ENCODE measurements around the gene COL8A2.

COL8A2 gene

DNA sequence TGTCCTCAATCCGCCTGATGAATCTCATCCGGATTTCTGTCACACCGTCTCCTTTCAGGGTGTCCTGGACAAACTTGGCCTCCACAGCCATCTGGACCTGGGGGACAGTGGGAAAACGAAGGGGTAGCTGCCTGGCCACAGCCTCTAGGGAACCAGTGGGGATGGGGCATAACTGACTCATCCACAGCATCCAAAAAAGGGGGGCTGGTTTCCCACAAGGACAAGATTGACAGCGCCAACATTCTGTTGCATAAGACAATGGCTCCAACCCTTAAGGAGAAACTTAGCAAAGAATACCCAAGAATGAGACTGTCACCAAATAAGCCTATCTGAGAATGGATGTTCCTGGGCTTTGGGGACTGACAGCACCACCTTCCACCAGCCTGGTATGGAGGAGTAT lies 12.2 kb upstream of the COL8A2 start:
- in situ Hi-C loops (cut with MboI; ENCODE audit: low sequenced_read_pairs) = no loop called here

- in situ Hi-C loops (cut with MboI; ENCODE audit: low sequenced_read_pairs) = no loop called here
These were observed 11.5 kb upstream of the COL8A2 start for GRCh38 chr1:36136535-36136934.

- in situ Hi-C loops (cut with MboI; ENCODE audit: low sequenced_read_pairs) = no loop called here
These were observed 10.8 kb upstream of the COL8A2 start for GRCh38 chr1:36135796-36136195.

DNA sequence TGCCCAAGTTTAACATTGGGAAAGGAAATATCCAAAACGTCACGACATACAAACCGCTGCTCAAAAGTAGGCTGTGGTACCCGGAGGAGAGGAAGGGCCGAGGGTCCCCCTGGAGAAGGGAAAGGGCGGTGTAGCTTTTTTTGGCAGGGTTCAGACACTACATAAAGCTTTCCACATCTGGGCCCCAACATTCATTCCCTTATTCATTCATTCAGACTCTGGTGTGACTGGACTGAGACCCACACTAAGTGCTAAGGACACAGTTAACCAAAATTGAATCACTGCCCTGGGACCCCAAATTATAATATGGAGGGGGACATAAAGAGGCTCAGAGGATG lies 10.3 kb upstream of the COL8A2 start:
- in situ Hi-C loops (cut with MboI; ENCODE audit: low sequenced_read_pairs) = no loop called here

- in situ Hi-C loops (cut with MboI; ENCODE audit: low sequenced_read_pairs) = no loop called here
These were observed 9.7 kb upstream of the COL8A2 start for GRCh38 chr1:36134505-36135329.

- in situ Hi-C loops (cut with MboI; ENCODE audit: low sequenced_read_pairs) = no loop called here
These were observed 9.0 kb upstream of the COL8A2 start for GRCh38 chr1:36134031-36134430.

DNA sequence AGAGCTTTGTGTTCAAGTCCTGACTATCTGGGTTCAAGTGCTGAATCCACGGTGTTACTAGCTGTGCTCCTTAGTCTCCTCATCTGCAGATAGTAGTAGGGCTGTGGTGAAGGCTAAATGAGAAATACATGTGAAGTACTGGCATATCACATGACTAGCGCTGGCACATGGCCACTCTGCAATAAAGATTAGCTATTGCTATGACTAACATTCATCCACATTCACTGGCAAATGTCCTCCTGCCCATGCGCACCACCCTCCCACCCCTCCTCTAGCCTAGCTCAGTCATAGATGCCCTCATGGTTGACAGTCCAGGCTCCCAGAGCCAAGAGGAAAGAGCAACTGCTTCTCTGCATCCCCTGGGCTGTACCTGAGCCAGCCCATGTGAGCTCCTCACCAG lies 8.5 kb upstream of the COL8A2 start:
- in situ Hi-C loops (cut with MboI; ENCODE audit: low sequenced_read_pairs) = no loop called here

GRCh38 chr1:36132029-36132428 lies 7.0 kb upstream of the COL8A2 start:
- in situ Hi-C loops (cut with MboI; ENCODE audit: low sequenced_read_pairs) = no loop called here

GRCh38 chr1:36128905-36129206 lies 3.8 kb upstream of the COL8A2 start:
- in situ Hi-C loops (cut with MboI; ENCODE audit: low sequenced_read_pairs) = no loop called here

DNA sequence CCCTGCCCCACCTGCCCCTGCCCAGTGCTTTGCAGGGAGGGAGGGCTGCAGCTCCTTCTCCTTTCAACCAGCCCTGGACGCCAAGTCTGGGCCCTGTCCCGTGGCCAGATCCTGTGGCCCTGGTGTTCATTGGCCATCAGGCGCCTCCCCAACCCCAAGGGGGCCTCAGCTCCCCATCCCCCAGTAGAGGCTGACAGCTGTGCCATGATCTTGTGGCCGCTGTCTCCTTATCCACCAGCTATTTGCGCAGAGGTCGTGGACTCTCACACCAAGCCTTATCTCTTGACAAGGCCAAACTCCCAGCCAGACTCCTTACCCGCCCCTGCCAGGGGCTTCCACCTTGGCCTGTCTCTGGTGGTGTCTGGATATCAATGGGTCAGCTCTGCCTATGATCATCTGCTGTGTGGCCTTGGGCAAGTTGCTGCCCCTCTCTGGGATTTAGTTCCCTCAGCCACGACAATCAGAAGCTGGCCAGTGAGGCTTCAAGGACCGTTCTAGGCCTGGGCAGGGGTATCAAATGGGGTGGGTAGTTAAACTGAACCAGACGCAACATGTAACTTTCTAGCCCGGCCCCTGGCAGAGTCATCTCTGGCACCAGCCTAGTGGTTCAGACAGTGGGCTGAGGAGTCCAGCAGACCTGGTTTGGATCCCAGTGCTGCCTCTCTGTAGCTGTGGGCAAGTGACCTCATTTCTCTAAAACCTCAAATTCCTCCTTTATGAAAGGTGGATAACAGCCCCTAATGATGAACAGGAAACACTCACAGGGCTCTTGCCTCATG lies 3.3 kb upstream of the COL8A2 start:
- in situ Hi-C loops (cut with MboI; ENCODE audit: low sequenced_read_pairs) = no loop called here

DNA sequence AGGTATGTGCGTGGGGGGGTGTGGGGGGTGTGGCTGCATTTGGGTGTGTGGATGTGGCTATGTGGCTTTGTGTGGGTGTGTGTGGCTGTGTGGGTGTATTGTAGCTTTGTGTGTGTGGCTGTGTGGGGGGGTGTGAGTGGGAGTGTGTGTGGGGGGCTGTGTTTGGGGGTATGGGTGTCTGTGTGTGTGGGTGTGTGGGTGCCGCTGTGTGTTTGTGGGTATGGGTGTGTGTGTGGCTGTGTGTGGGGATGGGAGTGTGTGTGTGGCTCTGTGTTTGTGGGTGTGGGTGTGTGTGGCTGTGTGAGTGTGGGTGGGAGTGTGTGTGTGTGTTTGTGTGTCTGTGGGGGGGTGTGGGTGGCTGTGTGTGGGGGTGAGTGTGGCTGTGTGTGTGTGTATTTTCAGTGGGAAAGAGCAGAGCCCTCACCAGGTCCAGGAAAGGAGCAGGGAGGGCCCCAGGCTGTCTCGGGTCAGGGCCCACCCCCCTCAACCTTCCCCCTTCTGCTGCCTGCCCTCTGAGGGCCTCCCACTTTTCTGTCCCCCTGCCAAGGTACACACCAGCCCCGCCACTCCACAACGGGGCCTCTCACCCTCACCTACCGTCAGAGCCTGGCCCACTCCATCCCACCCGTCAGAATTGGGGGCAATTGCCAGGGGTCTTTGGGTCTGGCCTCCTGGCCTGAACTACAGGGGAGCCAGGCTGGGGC lies 1.9 kb upstream of the COL8A2 start:
- in situ Hi-C loops (cut with MboI; ENCODE audit: low sequenced_read_pairs) = no loop called here

DNA sequence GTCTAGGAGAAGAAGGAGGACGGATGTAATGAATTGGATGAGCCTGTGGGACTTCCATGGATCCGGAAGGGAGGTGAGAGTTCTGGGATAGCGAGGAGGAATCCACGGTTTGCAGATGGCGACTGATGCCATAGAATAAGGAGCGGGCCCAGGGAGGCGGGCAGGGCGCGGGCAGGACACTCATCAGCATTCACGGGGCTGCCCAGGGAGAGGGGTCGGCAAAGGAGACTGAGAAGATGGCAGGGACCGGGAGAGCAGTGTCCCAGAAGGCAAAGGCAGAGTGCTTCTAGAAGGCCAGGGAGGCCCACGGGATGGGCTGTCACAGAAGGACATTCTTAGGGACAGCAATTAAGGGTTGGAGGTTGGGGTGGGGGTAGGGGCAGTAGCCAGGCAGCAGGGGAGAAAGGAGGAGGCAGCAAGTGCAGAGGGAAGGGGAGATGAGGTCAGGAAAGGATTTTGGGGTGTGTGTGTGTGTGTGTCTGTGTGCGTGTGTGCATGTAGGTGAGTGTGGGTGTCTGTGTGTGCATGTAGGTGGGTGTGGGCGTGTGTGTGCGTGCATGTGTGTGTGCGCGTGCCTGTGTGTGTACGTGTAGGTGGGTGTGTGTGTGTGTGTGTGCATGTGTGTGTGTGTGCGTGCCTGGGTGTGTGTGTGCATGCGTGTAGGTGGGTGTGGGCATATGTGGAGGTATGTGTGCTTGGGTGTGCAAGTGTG lies 1.1 kb upstream of the COL8A2 start:
- in situ Hi-C loops (cut with MboI; ENCODE audit: low sequenced_read_pairs) = no loop called here

GRCh38 chr1:36124404-36125128 lies 456 bp downstream of the COL8A2 start:
- in situ Hi-C loops (cut with MboI; ENCODE audit: low sequenced_read_pairs) = loop anchor here (25.0 kb wide), 1 partner anchor 288 kb away; no protein-coding TSS in a partner anchor

DNA sequence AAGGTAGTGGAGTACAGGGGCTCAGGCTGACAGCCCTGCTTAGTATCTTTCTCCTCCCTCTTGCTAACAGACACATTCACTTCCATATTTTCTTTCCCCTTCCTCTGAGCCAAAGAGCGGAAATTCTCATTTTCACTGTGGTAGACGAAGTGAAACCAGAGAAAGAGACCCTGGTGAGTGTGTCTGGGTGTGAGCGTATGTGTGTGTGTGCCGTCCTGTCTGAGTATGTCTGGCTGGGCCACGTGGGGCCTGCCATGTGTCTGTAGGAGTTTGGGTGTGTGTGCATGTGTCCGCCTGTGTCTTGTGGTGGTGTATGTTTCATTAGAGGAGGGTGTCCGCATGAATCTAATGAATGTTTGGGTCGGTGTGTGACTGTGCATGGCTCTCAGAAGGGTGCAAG lies 1.7 kb downstream of the COL8A2 start:
- in situ Hi-C loops (cut with MboI; ENCODE audit: low sequenced_read_pairs) = loop anchor here (25.0 kb wide), 1 partner anchor 289 kb away; no protein-coding TSS in a partner anchor

GRCh38 chr1:36122062-36123030 lies 2.7 kb downstream of the COL8A2 start:
- in situ Hi-C loops (cut with MboI; ENCODE audit: low sequenced_read_pairs) = loop anchor here (25.0 kb wide), 1 partner anchor 290 kb away; no protein-coding TSS in a partner anchor

GRCh38 chr1:36119456-36119855 lies 5.6 kb downstream of the COL8A2 start:
- in situ Hi-C loops (cut with MboI; ENCODE audit: low sequenced_read_pairs) = loop anchor here (25.0 kb wide), 1 partner anchor 293 kb away; no protein-coding TSS in a partner anchor

GRCh38 chr1:36118447-36119204 lies 6.4 kb downstream of the COL8A2 start:
- in situ Hi-C loops (cut with MboI; ENCODE audit: low sequenced_read_pairs) = loop anchor here (25.0 kb wide), 1 partner anchor 294 kb away; no protein-coding TSS in a partner anchor

- in situ Hi-C loops (cut with MboI; ENCODE audit: low sequenced_read_pairs) = loop anchor here (25.0 kb wide), 1 partner anchor 295 kb away; no protein-coding TSS in a partner anchor
These were observed 8.1 kb downstream of the COL8A2 start for GRCh38 chr1:36116901-36117300.

Measured in HL-60/S4 treated with retinoic acid at 250 ng/mL for 4 days and 3 days (cell line).